Astrocyte (in vitro differentiated cells and primary cell): ENCODE measurements around the gene DGKB.

Experiments used
- EZH2 ChIP-seq: IDR thresholded peaks from 2 replicates; pipeline ENCODE4 v1.6.1; 2012; ENCODE audit warnings: mild to moderate bottlenecking, low read length, inconsistent platforms; ENCODE audit not compliant: insufficient read depth
- TF ChIP-seq, protein P1 (sequence below): IDR thresholded peaks from 2 replicates; pipeline ENCODE4 v1.5.1; 2011; ENCODE audit warnings: low read depth, mild to moderate bottlenecking, inconsistent platforms, low read length, moderate library complexity; ENCODE audit not compliant: insufficient read depth

DNA sequence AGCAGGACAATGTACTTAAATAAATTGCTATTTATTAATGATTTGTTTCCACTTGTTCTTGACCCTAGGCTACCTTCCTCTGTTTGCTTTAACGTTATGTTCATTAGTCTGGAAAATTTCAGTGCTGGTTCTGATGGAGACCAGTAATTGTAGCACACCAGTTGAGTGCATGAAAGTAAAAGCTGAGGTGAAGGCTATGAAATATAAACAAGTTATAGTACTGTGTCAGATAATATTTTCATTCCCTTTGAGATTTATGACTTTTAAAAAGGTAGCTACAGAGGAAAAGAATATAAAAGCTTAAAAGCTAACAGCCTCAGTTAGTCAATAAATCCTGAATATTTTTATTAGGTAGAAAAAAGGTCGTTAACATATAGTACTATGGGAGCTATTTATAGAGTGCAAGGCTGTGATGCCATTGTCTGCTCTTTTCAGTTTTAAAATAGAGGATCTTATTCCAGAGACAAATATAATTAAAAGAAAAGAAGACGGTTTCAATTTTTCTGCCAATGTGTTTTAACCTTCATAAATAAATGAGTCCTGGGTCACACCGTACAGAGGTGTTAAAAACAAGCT, 561.3 kb downstream of the DGKB start:
- TF ChIP-seq, protein P1, sequence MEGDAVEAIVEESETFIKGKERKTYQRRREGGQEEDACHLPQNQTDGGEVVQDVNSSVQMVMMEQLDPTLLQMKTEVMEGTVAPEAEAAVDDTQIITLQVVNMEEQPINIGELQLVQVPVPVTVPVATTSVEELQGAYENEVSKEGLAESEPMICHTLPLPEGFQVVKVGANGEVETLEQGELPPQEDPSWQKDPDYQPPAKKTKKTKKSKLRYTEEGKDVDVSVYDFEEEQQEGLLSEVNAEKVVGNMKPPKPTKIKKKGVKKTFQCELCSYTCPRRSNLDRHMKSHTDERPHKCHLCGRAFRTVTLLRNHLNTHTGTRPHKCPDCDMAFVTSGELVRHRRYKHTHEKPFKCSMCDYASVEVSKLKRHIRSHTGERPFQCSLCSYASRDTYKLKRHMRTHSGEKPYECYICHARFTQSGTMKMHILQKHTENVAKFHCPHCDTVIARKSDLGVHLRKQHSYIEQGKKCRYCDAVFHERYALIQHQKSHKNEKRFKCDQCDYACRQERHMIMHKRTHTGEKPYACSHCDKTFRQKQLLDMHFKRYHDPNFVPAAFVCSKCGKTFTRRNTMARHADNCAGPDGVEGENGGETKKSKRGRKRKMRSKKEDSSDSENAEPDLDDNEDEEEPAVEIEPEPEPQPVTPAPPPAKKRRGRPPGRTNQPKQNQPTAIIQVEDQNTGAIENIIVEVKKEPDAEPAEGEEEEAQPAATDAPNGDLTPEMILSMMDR: no peak
- TF ChIP-seq EZH2: no peak
